CD4-positive, alpha-beta memory T cell (primary cell): Measurements from ENCODE around the gene AFAP1. TPM values are rescaled to one million over a fixed set of nuclear protein-coding genes. Genes with fewer than 3 reads are reported as not detected.

ENCODE experiments used
- CTCF ChIA-PET: fragments of 350-600 bp; sonication (Branson Sonifier 250); formaldehyde crosslinking; loops from one replicate; lab custom pipeline; 2021; ENCODE audit warnings: inconsistent platforms; ENCODE audit not compliant: partially characterized antibody; lab: Charles Lee
- POLR2A ChIA-PET: fragments of 350-600 bp; sonication (Branson Sonifier 250); formaldehyde crosslinking; loops from one replicate; lab custom pipeline; 2021; ENCODE audit not compliant: partially characterized antibody; lab: Charles Lee
- DNase-seq, 5 donors: peaks; one replicate each; pipeline versions ENCODE4 v3.0.0 to v3.0.0-alpha.2; 2020 to 2022; ENCODE audit warnings: mixed read lengths in 1 of 5
- H3K27ac ChIP-seq: one replicate; pipeline ENCODE4 v1.7.0; 2013; ENCODE audit warnings: low read depth, low read length
- H3K27me3 ChIP-seq: 2 replicates; pipeline ENCODE4 v1.7.0; 2013; ENCODE audit warnings: mild to moderate bottlenecking, low read length, moderate library complexity; ENCODE audit not compliant: insufficient read depth
- H3K36me3 ChIP-seq: 2 replicates; pipeline ENCODE4 v1.7.0; 2013; ENCODE audit warnings: mild to moderate bottlenecking, low read length, moderate library complexity; ENCODE audit not compliant: insufficient read depth
- H3K4me1 ChIP-seq: 2 replicates; pipeline ENCODE4 v1.7.0; 2013; ENCODE audit warnings: mild to moderate bottlenecking, low read length, moderate library complexity; ENCODE audit not compliant: insufficient read depth
- H3K4me3 ChIP-seq, 2 donors: one replicate each; pipeline ENCODE4 v1.7.0; 2013; ENCODE audit warnings: low read length in 2 of 2, mild to moderate bottlenecking in 1 of 2
- H3K9me3 ChIP-seq, 2 donors: one replicate each; pipeline ENCODE4 v1.7.0; 2013; ENCODE audit warnings: low read length in 2 of 2, control low read depth in 1 of 2; ENCODE audit not compliant: control insufficient read depth in 1 of 2
- H3K27ac Mint-ChIP-seq, 7 donors: one replicate each; pipeline ENCODE4 v1.8.0; 2020 to 2021; ENCODE audit warnings: mixed read lengths in 7 of 7, mild to moderate bottlenecking in 6 of 7, inconsistent platforms in 3 of 7, moderate library complexity in 3 of 7
- H3K27me3 Mint-ChIP-seq, 2 donors: one replicate each; pipeline ENCODE4 v1.8.0; 2020 to 2021; ENCODE audit warnings: mixed read lengths in 2 of 2
- H3K36me3 Mint-ChIP-seq, 2 donors: one replicate each; pipeline ENCODE4 v1.8.0; 2020 to 2021; ENCODE audit warnings: mixed read lengths in 2 of 2, inconsistent platforms in 1 of 2, mild to moderate bottlenecking in 1 of 2
- H3K4me1 Mint-ChIP-seq, 4 donors: one replicate each; pipeline ENCODE4 v1.8.0; 2020 to 2021; ENCODE audit warnings: mixed read lengths in 4 of 4, mild to moderate bottlenecking in 1 of 4
- H3K4me3 Mint-ChIP-seq, 8 donors: one replicate each; pipeline ENCODE4 v1.8.0; 2020 to 2021; ENCODE audit warnings: mixed read lengths in 8 of 8, mild to moderate bottlenecking in 7 of 8, moderate library complexity in 6 of 8, inconsistent platforms in 3 of 8
- H3K9me3 Mint-ChIP-seq, 8 donors: one replicate each; pipeline ENCODE4 v1.8.0; 2020 to 2021; ENCODE audit warnings: mixed read lengths in 8 of 8, mild to moderate bottlenecking in 5 of 8, inconsistent platforms in 3 of 8, moderate library complexity in 1 of 8
- intact Hi-C: fragments of 100-400 bp; cut with micrococcal nuclease; formaldehyde crosslinking; loops from one replicate; pipeline ENCODE4 v1.15.1; 2023
- polyA plus RNA-seq, 2 donors: library from polyadenylated mRNA; unstranded; fragments of 300-500 nt; fragmentation: Illumina TruSeq; gene quantifications; one replicate each; pipeline ENCODE4 v1.2.3, GENCODE V29; 2021
- total RNA-seq, 2 experiments: library from RNA; stranded (reverse); gene quantifications; one replicate each; pipeline ENCODE4 v1.2.3, GENCODE V29; 2021

Gene AFAP1
- total and polyA plus RNA-seq, 4 experiments from 2014 or later, result 0.95 to 21.8 (median 12.6) TPM

GRCh38 chr4:7968262-7968896 lies 28.7 kb upstream of the AFAP1 start:
- Mint-ChIP-seq H3K4me1 (peaks cover 33 to 86% (median 64%) of the 10 kb centered on the region in 4 donors), H3K27me3 (no peaks in the 10 kb centered on the region), H3K4me3 (peak overlapping the region in 5 of 8 donors; percentile 13 to 72 (median 58)), H3K36me3 (peaks cover 0 to 18% of the 10 kb centered on the region in 2 donors), H3K27ac (peak overlapping the region; percentile 13 to 97 (median 80)), H3K9me3 (peaks cover 0 to 3% (median 0%) of the 10 kb centered on the region in 8 donors)
- Histone ChIP-seq H3K36me3 (no peaks in the 10 kb centered on the region), H3K9me3 (no peaks in the 10 kb centered on the region), H3K27me3 (no peaks in the 10 kb centered on the region), H3K4me3 (no peak overlapping the region), H3K27ac (no peak overlapping the region), H3K4me1 (peaks cover 76% of the 10 kb centered on the region)
- CTCF ChIA-PET, result interaction anchor here (0.8 to 1.6 kb wide), 7 partner anchors 19 to 166 kb away, joined by 3 to 6 read pairs (median 3); no protein-coding TSS in a partner anchor
- intact Hi-C loops, result no loop called here
- POLR2A ChIA-PET, result interaction anchor here (1.5 to 4.2 kb wide), 3 partner anchors 9 to 29 kb away, joined by 5 to 51 read pairs (median 6); partner anchors contain the start of gene AFAP1
- DNase-seq, result no peak

GRCh38 chr4:7967501-7968261 lies 28.0 kb upstream of the AFAP1 start:
- Histone ChIP-seq H3K9me3 (no peaks in the 10 kb centered on the region), H3K4me3 (no peak overlapping the region), H3K4me1 (peaks cover 69% of the 10 kb centered on the region), H3K27me3 (no peaks in the 10 kb centered on the region), H3K27ac (no peak overlapping the region), H3K36me3 (no peaks in the 10 kb centered on the region)
- peaks cover 0 to 3% (median 0%) of the 10 kb centered on the region in 8 donors for H3K9me3 Mint-ChIP-seq
- ChIA-PET CTCF (interaction anchor here (0.6 to 1.6 kb wide), 11 partner anchors 8 to 165 kb away, joined by 3 to 6 read pairs (median 3); no protein-coding TSS in a partner anchor), POLR2A (interaction anchor here (1.5 to 1.6 kb wide), 2 partner anchors 10 to 28 kb away, joined by 5 to 6 read pairs; partner anchors contain the start of gene AFAP1)
- H3K36me3 Mint-ChIP-seq, result peaks cover 0 to 18% of the 10 kb centered on the region in 2 donors
- peaks cover 31 to 83% (median 61%) of the 10 kb centered on the region in 4 donors for H3K4me1 Mint-ChIP-seq
- peak overlapping the region; percentile 64 to 97 (median 80) for H3K27ac Mint-ChIP-seq
- no peak for DNase-seq
- intact Hi-C loops, result no loop called here
- H3K4me3 Mint-ChIP-seq, result peak overlapping the region in 2 of 8 donors; percentile 10 to 56
- H3K27me3 Mint-ChIP-seq, result no peaks in the 10 kb centered on the region

- DNase-seq, result no peak
- Histone ChIP-seq H3K27me3 (no peaks in the 10 kb centered on the region), H3K9me3 (no peaks in the 10 kb centered on the region), H3K4me3 (no peak overlapping the region), H3K36me3 (no peaks in the 10 kb centered on the region), H3K4me1 (peaks cover 63% of the 10 kb centered on the region), H3K27ac (no peak overlapping the region)
- intact Hi-C loops, result no loop called here
- peak overlapping the region in 2 of 8 donors; percentile 10 to 26 for H3K4me3 Mint-ChIP-seq
- ChIA-PET CTCF (interaction anchor here (0.6 to 1.4 kb wide), 8 partner anchors 9 to 165 kb away, joined by 3 to 5 read pairs (median 4); no protein-coding TSS in a partner anchor), POLR2A (interaction anchor here (1.6 kb wide), 1 partner anchor 27 kb away, joined by 6 read pairs; the partner anchor contains the start of gene AFAP1)
- H3K36me3 Mint-ChIP-seq, result peaks cover 0 to 13% of the 10 kb centered on the region in 2 donors
- peak overlapping the region; percentile 68 to 97 (median 75) for H3K27ac Mint-ChIP-seq
- peaks cover 0 to 3% (median 0%) of the 10 kb centered on the region in 8 donors for H3K9me3 Mint-ChIP-seq
- H3K4me1 Mint-ChIP-seq, result peaks cover 26 to 80% (median 56%) of the 10 kb centered on the region in 4 donors
- no peaks in the 10 kb centered on the region for H3K27me3 Mint-ChIP-seq
Measured at GRCh38 chr4:7967063-7967440, 27.4 kb upstream of the AFAP1 start.

- intact Hi-C loops, result no loop called here
- H3K27ac ChIP-seq, result no peak overlapping the region
- ChIA-PET POLR2A (interaction anchor here (1.6 to 2.3 kb wide), 2 partner anchors 27 kb away, joined by 6 to 7 read pairs; partner anchors contain the start of gene AFAP1), CTCF (interaction anchor here (0.6 to 1.7 kb wide), 8 partner anchors 9 to 162 kb away, joined by 3 to 5 read pairs (median 3); no protein-coding TSS in a partner anchor)
- Mint-ChIP-seq H3K4me1 (peaks cover 26 to 75% (median 53%) of the 10 kb centered on the region in 4 donors), H3K27me3 (no peaks in the 10 kb centered on the region), H3K4me3 (no peak overlapping the region), H3K36me3 (peaks cover 0 to 13% of the 10 kb centered on the region in 2 donors), H3K9me3 (peaks cover 0 to 3% (median 0%) of the 10 kb centered on the region in 8 donors), H3K27ac (peak overlapping the region in 4 of 7 donors; percentile 47 to 97 (median 64))
- H3K27me3 ChIP-seq, result no peaks in the 10 kb centered on the region
- H3K9me3 ChIP-seq, result no peaks in the 10 kb centered on the region
- H3K4me3 ChIP-seq, result no peak overlapping the region
- no peak for DNase-seq
- no peaks in the 10 kb centered on the region for H3K36me3 ChIP-seq
- peaks cover 58% of the 10 kb centered on the region for H3K4me1 ChIP-seq
Measured at GRCh38 chr4:7966281-7967062, 26.8 kb upstream of the AFAP1 start.

- H3K9me3 ChIP-seq, result no peaks in the 10 kb centered on the region
- peaks cover 30 to 72% (median 52%) of the 10 kb centered on the region in 4 donors for H3K4me1 Mint-ChIP-seq
- CTCF ChIA-PET, result interaction anchor here (0.8 to 3.5 kb wide), 9 partner anchors 21 to 166 kb away, joined by 3 to 11 read pairs (median 3); no protein-coding TSS in a partner anchor
- intact Hi-C loops, result loop anchor here (1.0 to 2.0 kb wide), 3 partner anchors 26 to 161 kb away; partner anchors contain the start of gene AFAP1
- H3K4me3 Mint-ChIP-seq, result peak overlapping the region; percentile 46 to 86 (median 65)
- H3K36me3 Mint-ChIP-seq, result peaks cover 0 to 8% of the 10 kb centered on the region in 2 donors
- peak overlapping the region; percentile 88 to 97 (median 93) for H3K27ac Mint-ChIP-seq
- no peak overlapping the region for H3K4me3 ChIP-seq
- peaks cover 60% of the 10 kb centered on the region for H3K4me1 ChIP-seq
- POLR2A ChIA-PET, result interaction anchor here (1.0 to 2.3 kb wide), 2 partner anchors 21 to 26 kb away, joined by 4 to 7 read pairs; partner anchors contain the start of gene AFAP1
- no peaks in the 10 kb centered on the region for H3K27me3 Mint-ChIP-seq
- peak; percentile 41 to 90 (median 60) for DNase-seq
- H3K9me3 Mint-ChIP-seq, result peaks cover 0 to 3% (median 0%) of the 10 kb centered on the region in 8 donors
- H3K27ac ChIP-seq, result peak overlapping the region; percentile 66
- H3K27me3 ChIP-seq, result no peaks in the 10 kb centered on the region
- H3K36me3 ChIP-seq, result no peaks in the 10 kb centered on the region
Measured at GRCh38 chr4:7964890-7965662, 25.4 kb upstream of the AFAP1 start.
